ENCODE measurements around the gene UBALD1. TPM values are rescaled to one million over a fixed set of nuclear protein-coding genes. Genes with fewer than 3 reads are reported as not detected.

The UBALD1 gene
- total and polyA plus RNA-seq, 2 donors (not counting 3 experiments of a cell fraction or from before 2014, with no cell fraction given): 24.8 to 41.6 TPM

DNA sequence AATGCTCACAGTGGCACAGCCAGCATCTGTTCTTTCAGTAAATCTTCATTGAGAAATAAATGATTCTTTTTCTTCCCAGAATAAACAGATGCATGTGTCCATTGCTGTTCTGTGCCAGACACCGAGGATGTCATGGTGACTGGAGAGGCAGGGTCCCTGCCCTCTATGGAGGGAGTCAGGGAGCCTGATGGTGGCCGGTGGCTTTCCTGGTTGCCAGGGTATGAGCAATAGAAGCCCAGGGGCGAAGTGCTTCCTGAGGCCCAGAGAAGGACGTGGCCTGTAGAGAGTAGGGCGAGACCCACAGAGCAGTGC lies 48.7 kb upstream of the UBALD1 start:
- ChIA-PET CTCF (interaction anchor here (1.0 kb wide), 1 partner anchor 13 kb away, joined by 3 read pairs; no protein-coding TSS in a partner anchor), POLR2A (no interaction called here)
- DNase-seq (ENCODE audit: low read depth, low spot score) (no peak), FAIRE-seq (no peak)
- H3K79me2 ChIP-seq (ENCODE audit: control insufficient read depth, insufficient read depth, low read length): no peaks in the 10 kb centered on the region
- intact Hi-C loops (cut with micrococcal nuclease) (no loop called here), dilution Hi-C loops (cut with MboI; ENCODE audit: extremely low pct_ligation_motif_present, low sequenced_read_pairs) (no loop called here)
- no TSS peak for BruUV-seq (replicated peaks)
- no peak overlapping the region for H3K4me3 ChIP-seq (replicated peaks in 1 of 3; ENCODE audit: insufficient read depth in 1 of 3, low read depth in 1 of 3, low read length in 3 of 3)
- H4K20me1 ChIP-seq (replicated peaks; ENCODE audit: control insufficient read depth, extremely low read depth, insufficient read depth, low read length): no peaks in the 10 kb centered on the region
- H3K36me3 ChIP-seq (ENCODE audit: control insufficient read depth in 2 of 2, extremely low read depth in 1 of 2, insufficient read depth in 2 of 2, low read length in 2 of 2): peaks cover 0 to 33% of the 10 kb centered on the region in 2 experiments
- no peaks in the 10 kb centered on the region for H3K4me1 ChIP-seq (ENCODE audit: control insufficient read depth, extremely low read depth, insufficient read depth, low read length)
- H3K27ac ChIP-seq (ENCODE audit: insufficient read depth, low read depth, low read length): no peak overlapping the region
- no peaks in the 10 kb centered on the region for H3K9me1 ChIP-seq (replicated peaks; ENCODE audit: control insufficient read depth, extremely low read depth, insufficient read depth, low read length)
- H2AFZ ChIP-seq (ENCODE audit: low read depth, low read length): no peak overlapping the region
- no peak overlapping the region for H3K4me2 ChIP-seq (ENCODE audit: insufficient read depth, low read length)
- H3K9ac ChIP-seq (replicated peaks; ENCODE audit: extremely low read depth, insufficient read depth, low read length): no peak overlapping the region
- TF ChIP-seq POLR2AphosphoS5 (IDR thresholded peaks at IDR 0.05; ENCODE audit: insufficient read depth, low read depth, low read length) (no peak), POLR2A (IDR thresholded peaks at IDR 0.05; ENCODE audit: low read depth, low read length) (no peak), GATA2 (IDR thresholded peaks at IDR 0.05; ENCODE audit: insufficient read depth, insufficient read length, low read depth, low read length) (no peak), EZH2 (IDR thresholded peaks at IDR 0.05; ENCODE audit: borderline replicate concordance, low read depth, low read length, severe bottlenecking) (no peak), MYC (IDR thresholded peaks at IDR 0.05; ENCODE audit: low read depth, low read length) (no peak), FOS (IDR thresholded peaks at IDR 0.05; ENCODE audit: borderline replicate concordance, insufficient read depth, low read length) (no peak), JUN (IDR thresholded peaks at IDR 0.05; ENCODE audit: borderline replicate concordance, insufficient read depth, insufficient read length, low read depth) (no peak)
- TF ChIP-seq, protein P1, sequence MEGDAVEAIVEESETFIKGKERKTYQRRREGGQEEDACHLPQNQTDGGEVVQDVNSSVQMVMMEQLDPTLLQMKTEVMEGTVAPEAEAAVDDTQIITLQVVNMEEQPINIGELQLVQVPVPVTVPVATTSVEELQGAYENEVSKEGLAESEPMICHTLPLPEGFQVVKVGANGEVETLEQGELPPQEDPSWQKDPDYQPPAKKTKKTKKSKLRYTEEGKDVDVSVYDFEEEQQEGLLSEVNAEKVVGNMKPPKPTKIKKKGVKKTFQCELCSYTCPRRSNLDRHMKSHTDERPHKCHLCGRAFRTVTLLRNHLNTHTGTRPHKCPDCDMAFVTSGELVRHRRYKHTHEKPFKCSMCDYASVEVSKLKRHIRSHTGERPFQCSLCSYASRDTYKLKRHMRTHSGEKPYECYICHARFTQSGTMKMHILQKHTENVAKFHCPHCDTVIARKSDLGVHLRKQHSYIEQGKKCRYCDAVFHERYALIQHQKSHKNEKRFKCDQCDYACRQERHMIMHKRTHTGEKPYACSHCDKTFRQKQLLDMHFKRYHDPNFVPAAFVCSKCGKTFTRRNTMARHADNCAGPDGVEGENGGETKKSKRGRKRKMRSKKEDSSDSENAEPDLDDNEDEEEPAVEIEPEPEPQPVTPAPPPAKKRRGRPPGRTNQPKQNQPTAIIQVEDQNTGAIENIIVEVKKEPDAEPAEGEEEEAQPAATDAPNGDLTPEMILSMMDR (IDR thresholded peaks at IDR 0.05; ENCODE audit: extremely low read depth in 1 of 2, insufficient read depth in 1 of 2, low read depth in 1 of 2, low read length in 2 of 2): no peak
- TF ChIP-seq, protein P2, sequence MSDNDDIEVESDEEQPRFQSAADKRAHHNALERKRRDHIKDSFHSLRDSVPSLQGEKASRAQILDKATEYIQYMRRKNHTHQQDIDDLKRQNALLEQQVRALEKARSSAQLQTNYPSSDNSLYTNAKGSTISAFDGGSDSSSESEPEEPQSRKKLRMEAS (IDR thresholded peaks at IDR 0.05; ENCODE audit: insufficient read depth, insufficient read length): no peak
- H3K27me3 ChIP-seq (ENCODE audit: control insufficient read depth in 2 of 2, insufficient read depth in 2 of 2, low read length in 2 of 2): no peaks in the 10 kb centered on the region
- H3K9me3 ChIP-seq (replicated peaks; ENCODE audit: control insufficient read depth, insufficient read depth, low read length): no peaks in the 10 kb centered on the region
